Transverse colon (tissue), 4 donors: ENCODE results near the gene KIF26A. TPM values are rescaled to one million over a fixed set of nuclear protein-coding genes. Genes with fewer than 3 reads are reported as not detected.

Source experiments
- DNase-seq: peaks from one replicate; pipeline ENCODE4 v3.0.0-alpha.2; 2019
- H3K27ac ChIP-seq, 4 donors: fragments of 200-600 bp; sonication (generic); 2 replicates each; pipeline ENCODE4 v1.5.1; 2016 to 2018; ENCODE audit warnings: inconsistent platforms in 4 of 4
- H3K27me3 ChIP-seq: fragments of 200-600 bp; sonication (generic); 2 replicates; pipeline ENCODE4 v1.5.1; 2017; ENCODE audit warnings: inconsistent platforms
- H3K36me3 ChIP-seq, 4 donors: fragments of 200-600 bp; sonication (generic); 2 replicates each; pipeline ENCODE4 v1.5.1; 2017 to 2019; ENCODE audit warnings: inconsistent platforms in 4 of 4
- H3K4me1 ChIP-seq, 4 donors: fragments of 200-600 bp; sonication (generic); 2 replicates each; pipeline ENCODE4 v1.5.1; 2017 to 2020; ENCODE audit warnings: inconsistent platforms in 4 of 4
- H3K4me3 ChIP-seq, 4 donors: fragments of 200-600 bp; sonication (generic); 1 replicate in 1 of 4; 2 replicates in 3 of 4; pipeline versions ENCODE4 v1.5.1 to v1.6.1; 2017 to 2019; ENCODE audit warnings: inconsistent platforms in 4 of 4
- H3K9me3 ChIP-seq, 2 donors: fragments of 200-600 bp; sonication (generic); 2 replicates each; pipeline ENCODE4 v1.5.1; 2017 to 2019; ENCODE audit warnings: inconsistent platforms in 2 of 2
- EP300 ChIP-seq: sonication (generic); formaldehyde crosslinking; IDR thresholded peaks from one replicate; pipeline ENCODE4 v1.6.1; 2017; ENCODE audit warnings: antibody characterized with exemption, low read depth
- POLR2A ChIP-seq: fragments of 450-650 bp; IDR thresholded peaks from one replicate; pipeline ENCODE4 v1.6.1; 2016; ENCODE audit warnings: antibody characterized with exemption, mild to moderate bottlenecking, moderate library complexity
- POLR2AphosphoS5 ChIP-seq, 3 donors: sonication (generic); formaldehyde crosslinking; IDR thresholded peaks; one replicate each; pipeline ENCODE4 v1.6.1; 2016; ENCODE audit warnings: antibody characterized with exemption in 3 of 3
- WGBS, 2 donors: methylation state at CpG; one replicate each; pipeline ENCODE4 v1.1.5; 2018; ENCODE audit warnings: low coverage in 1 of 2; 5-methylcytosine and 5-hydroxymethylcytosine counted together
- in situ Hi-C, 4 donors: fragments of 200-750 bp; cut with MboI; loops; one replicate each; pipeline versions ENCODE4 v1.15.0 to v1.15.1; 2017; ENCODE audit warnings: low sequenced_read_pairs in 3 of 4, low pct_ligation_motif_present in 1 of 4, low pct_unique_long_range_greater_than_20kb in 1 of 4
- intact Hi-C: fragments of 100-400 bp; cut with DNase I; formaldehyde crosslinking; loops from one replicate; pipeline ENCODE4 v1.15.1; 2023; ENCODE audit warnings: low total_unique reads
- total RNA-seq, 4 donors: library from RNA; depleted of rRNA; stranded (reverse); fragments of >200 nt; gene quantifications; one replicate each; pipeline ENCODE4 v1.1.0, GENCODE V29; 2016
- TF ChIP-seq, protein P1 (sequence below), 5 experiments: fragments of 200-600 bp in 3 of 5; fragments of 450-650 bp in 2 of 5; sonication (generic) in 3 of 5; IDR thresholded peaks; 1 replicate in 2 of 5; 2 replicates in 3 of 5; pipeline ENCODE4 v1.5.1; 2016 to 2017; ENCODE audit warnings: antibody characterized with exemption in 5 of 5, inconsistent platforms in 3 of 5, mild to moderate bottlenecking in 2 of 5, moderate library complexity in 1 of 5

Gene KIF26A
- total RNA-seq, 4 donors from 2014 or later, result 2.2 to 7.8 (median 4.4) TPM

DNA sequence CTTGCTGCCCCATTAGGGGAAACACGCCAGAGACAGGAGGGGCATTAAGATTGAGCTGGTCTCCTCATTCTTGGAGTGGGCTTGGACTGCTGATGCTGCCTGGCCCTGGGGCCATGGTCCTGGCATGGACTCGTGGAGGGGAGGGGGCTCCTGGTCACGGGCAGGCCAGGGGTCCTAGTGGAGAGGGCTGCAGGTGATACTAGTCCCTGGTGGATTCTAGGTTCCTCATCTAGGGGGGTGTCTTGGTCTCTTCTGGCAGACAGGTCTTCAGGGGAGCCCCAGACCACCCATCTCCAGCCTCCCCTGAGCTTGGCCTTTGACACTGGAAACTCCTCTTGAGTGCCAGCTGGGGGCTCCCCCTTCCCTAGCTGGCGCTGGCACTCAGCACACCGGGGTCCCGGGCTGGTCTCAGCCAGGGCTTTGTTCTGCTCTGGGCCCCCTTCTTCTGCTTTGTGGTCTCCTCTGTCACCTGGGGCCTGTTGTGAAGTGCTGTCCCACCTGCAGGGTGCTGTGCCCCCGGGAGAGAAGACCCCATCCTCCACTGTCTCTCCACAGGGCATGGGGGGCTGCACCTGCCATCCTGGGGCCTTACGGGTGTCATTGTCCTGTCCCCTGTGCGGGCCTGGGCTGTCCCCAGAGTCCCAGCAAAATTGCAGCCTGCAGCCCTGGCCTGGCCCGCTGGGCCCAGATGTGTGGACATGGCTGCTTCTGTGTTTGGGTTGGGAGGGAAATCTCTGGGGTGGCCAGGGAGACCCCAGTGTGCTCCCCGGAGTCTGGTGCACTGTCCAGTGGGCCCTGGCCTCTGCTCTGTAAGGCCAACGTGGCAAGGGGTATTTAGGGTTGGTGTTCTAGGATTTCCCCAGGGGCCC lies 2.3 kb downstream of the KIF26A start:
- no peaks in the 10 kb centered on the region for H3K36me3 ChIP-seq
- in situ Hi-C loops (loop anchor here (25.0 kb wide), 1 partner anchor 422 kb away; no protein-coding TSS in a partner anchor), intact Hi-C loops (no loop called here)
- H3K27me3 ChIP-seq, result peaks cover 42% of the 10 kb centered on the region
- no peak overlapping the region for H3K27ac ChIP-seq
- H3K4me1 ChIP-seq, result peaks cover 12 to 42% (median 41%) of the 10 kb centered on the region in 4 donors
- DNase-seq, result no peak
- no peaks in the 10 kb centered on the region for H3K9me3 ChIP-seq
- no peak overlapping the region for H3K4me3 ChIP-seq
- 84% methylated on average over 12 of the region's 12 CpGs; no CpG with 5 or more reads in 1 of the 2 donors for WGBS, 2 donors
- TF ChIP-seq EP300 (no peak), POLR2A (no peak), POLR2AphosphoS5 (IDR thresholded peaks at IDR 0.05) (no peak)
- TF ChIP-seq, protein P1, sequence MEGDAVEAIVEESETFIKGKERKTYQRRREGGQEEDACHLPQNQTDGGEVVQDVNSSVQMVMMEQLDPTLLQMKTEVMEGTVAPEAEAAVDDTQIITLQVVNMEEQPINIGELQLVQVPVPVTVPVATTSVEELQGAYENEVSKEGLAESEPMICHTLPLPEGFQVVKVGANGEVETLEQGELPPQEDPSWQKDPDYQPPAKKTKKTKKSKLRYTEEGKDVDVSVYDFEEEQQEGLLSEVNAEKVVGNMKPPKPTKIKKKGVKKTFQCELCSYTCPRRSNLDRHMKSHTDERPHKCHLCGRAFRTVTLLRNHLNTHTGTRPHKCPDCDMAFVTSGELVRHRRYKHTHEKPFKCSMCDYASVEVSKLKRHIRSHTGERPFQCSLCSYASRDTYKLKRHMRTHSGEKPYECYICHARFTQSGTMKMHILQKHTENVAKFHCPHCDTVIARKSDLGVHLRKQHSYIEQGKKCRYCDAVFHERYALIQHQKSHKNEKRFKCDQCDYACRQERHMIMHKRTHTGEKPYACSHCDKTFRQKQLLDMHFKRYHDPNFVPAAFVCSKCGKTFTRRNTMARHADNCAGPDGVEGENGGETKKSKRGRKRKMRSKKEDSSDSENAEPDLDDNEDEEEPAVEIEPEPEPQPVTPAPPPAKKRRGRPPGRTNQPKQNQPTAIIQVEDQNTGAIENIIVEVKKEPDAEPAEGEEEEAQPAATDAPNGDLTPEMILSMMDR (IDR thresholded peaks at IDR 0.05), result no peak

DNA sequence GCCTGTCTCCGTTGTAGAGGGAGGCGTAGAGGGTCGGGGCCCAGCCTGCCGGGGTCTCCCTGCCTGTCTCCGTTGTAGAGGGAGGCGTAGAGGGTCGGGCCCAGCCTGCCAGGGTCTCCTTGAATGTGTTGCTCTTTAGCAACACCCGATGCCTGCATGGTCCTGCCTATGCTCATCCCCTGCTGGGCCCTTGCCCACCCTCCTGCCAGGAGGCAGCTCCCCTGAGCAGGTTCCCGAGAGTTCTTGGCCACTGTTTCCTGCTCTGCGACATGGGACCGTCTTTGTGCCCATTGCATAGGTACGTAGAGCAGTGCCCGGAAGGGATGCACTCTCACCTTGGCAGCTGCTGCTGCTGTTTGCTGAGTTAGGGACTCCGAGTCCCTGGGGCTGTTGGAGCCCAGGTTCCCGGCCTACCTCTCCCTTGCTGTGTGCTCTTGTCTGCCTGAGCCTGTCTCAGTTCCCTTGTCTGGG lies 3.3 kb downstream of the KIF26A start:
- in situ Hi-C loops, result loop anchor here (25.0 kb wide), 1 partner anchor 421 kb away; no protein-coding TSS in a partner anchor
- Histone ChIP-seq H3K4me3 (no peak overlapping the region), H3K27me3 (peaks cover 34% of the 10 kb centered on the region), H3K36me3 (no peaks in the 10 kb centered on the region), H3K27ac (no peak overlapping the region), H3K9me3 (no peaks in the 10 kb centered on the region), H3K4me1 (peaks cover 9 to 35% (median 34%) of the 10 kb centered on the region in 4 donors)
- DNase-seq, result no peak
- intact Hi-C loops, result loop anchor here (2.0 kb wide), 1 partner anchor 421 kb away; no protein-coding TSS in a partner anchor
- 92% methylated on average over 15 of the region's 15 CpGs; no CpG with 5 or more reads in 1 of the 2 donors for WGBS, 2 donors
- TF ChIP-seq, protein P1 (IDR thresholded peaks at IDR 0.05), result no peak
- no peak for TF ChIP-seq EP300

DNA sequence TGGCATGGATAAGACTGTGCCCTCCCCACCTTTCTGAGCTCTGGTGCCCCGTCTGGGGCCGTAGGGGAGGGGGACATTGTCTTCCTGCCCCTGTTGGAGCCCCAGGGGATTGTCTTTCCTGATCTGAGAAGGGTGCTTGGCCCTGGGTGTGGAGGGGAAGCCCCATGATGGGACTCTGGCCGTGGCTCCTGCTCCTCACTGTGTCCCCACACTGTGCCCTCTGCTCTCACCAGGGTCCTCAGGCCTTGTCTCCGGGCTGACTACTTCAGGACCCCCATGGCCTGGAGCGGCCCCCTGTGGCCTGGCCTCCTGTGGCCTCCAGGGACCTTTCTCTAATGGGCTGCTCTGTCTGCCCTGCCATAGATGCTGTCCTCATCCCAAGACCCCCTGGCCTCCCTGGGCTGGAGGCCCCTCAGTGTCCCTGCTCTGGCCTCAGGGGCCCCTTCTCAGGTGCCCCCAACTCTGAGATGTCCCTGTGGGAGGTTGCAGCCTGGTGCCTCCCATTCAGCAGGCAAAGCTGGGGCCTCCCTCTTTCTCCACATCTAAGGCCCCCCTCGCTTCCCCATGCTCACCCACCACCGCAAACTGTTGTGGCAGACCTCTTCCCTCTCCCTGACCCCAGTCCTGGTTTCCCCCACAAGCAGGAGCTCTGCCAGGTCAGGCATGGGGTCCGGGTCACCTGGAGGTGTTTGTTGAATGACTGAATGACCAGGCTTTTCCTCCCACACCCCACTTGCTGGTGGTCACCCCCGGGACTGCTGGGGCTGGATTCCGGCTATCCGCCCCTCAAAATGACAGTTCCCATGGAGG lies 4.0 kb downstream of the KIF26A start:
- 68% methylated on average over 10 of the region's 11 CpGs; no CpG with 5 or more reads in 1 of the 2 donors for WGBS, 2 donors
- Histone ChIP-seq H3K27ac (no peak overlapping the region), H3K9me3 (no peaks in the 10 kb centered on the region), H3K27me3 (peaks cover 27% of the 10 kb centered on the region), H3K36me3 (no peaks in the 10 kb centered on the region), H3K4me3 (no peak overlapping the region), H3K4me1 (peaks cover 6 to 28% (median 27%) of the 10 kb centered on the region in 4 donors)
- intact Hi-C loops, result loop anchor here (2.0 kb wide), 1 partner anchor 420 kb away; no protein-coding TSS in a partner anchor
- TF ChIP-seq EP300 (no peak), POLR2A (no peak), POLR2AphosphoS5 (IDR thresholded peaks at IDR 0.05) (no peak)
- TF ChIP-seq, protein P1 (IDR thresholded peaks at IDR 0.05), result no peak
- DNase-seq, result no peak
- in situ Hi-C loops, result loop anchor here (25.0 kb wide), 1 partner anchor 420 kb away; no protein-coding TSS in a partner anchor
